HG02870 (cell line): ENCODE measurements around the gene UBE2E3.

Source experiments
- ATAC-seq: cut with Tn5 transposase; IDR thresholded peaks from one replicate; pipeline ENCODE4 v1.9.1; 2021; ENCODE audit warnings: mild to moderate bottlenecking, moderate library complexity; ENCODE audit not compliant: unreplicated experiment

UBE2E3 gene

GRCh38 chr2:180980106-180980942 lies at the start of gene UBE2E3:
UBE2E3 (plus strand) TSS chr2:180980605; CDS start chr2:180982043, 1,438 bp downstream.
- peak; percentile 60 for ATAC-seq

- no peak for ATAC-seq
These were observed 48.6 kb upstream of the UBE2E3 start for GRCh38 chr2:180931841-180932240.

- no peak for ATAC-seq
These were observed 47.1 kb upstream of the UBE2E3 start for GRCh38 chr2:180933332-180933731.

GRCh38 chr2:180934911-180935310 lies 45.5 kb upstream of the UBE2E3 start:
- ATAC-seq: no peak

- peak; percentile 78 for ATAC-seq
These were observed 42.9 kb upstream of the UBE2E3 start for GRCh38 chr2:180937480-180937879.

- peak; percentile 32 for ATAC-seq
These were observed 42.0 kb upstream of the UBE2E3 start for GRCh38 chr2:180938451-180938850.

- ATAC-seq: no peak
These were observed 37.1 kb upstream of the UBE2E3 start for GRCh38 chr2:180943275-180943674.

GRCh38 chr2:180944372-180944771 lies 36.0 kb upstream of the UBE2E3 start:
- ATAC-seq: no peak

- no peak for ATAC-seq
These were observed 33.2 kb upstream of the UBE2E3 start for GRCh38 chr2:180947208-180947689.

GRCh38 chr2:180949896-180950295 lies 30.5 kb upstream of the UBE2E3 start:
- no peak for ATAC-seq

- ATAC-seq: peak; percentile 90
These were observed 28.3 kb upstream of the UBE2E3 start for GRCh38 chr2:180952082-180952481.

GRCh38 chr2:180952731-180953336 lies 27.6 kb upstream of the UBE2E3 start:
- no peak for ATAC-seq

- no peak for ATAC-seq
These were observed 26.9 kb upstream of the UBE2E3 start for GRCh38 chr2:180953550-180953949.

GRCh38 chr2:180955101-180955500 lies 25.3 kb upstream of the UBE2E3 start:
- no peak for ATAC-seq

- ATAC-seq: no peak
These were observed 20.6 kb upstream of the UBE2E3 start for GRCh38 chr2:180959787-180960186.

- ATAC-seq: no peak
These were observed 19.4 kb upstream of the UBE2E3 start for GRCh38 chr2:180960982-180961381.

GRCh38 chr2:180962727-180963314 lies 17.6 kb upstream of the UBE2E3 start:
- no peak for ATAC-seq

GRCh38 chr2:180966378-180966777 lies 14.0 kb upstream of the UBE2E3 start:
- ATAC-seq: no peak

- ATAC-seq: no peak
These were observed 11.3 kb upstream of the UBE2E3 start for GRCh38 chr2:180969124-180969523.

GRCh38 chr2:180970016-180970415 lies 10.4 kb upstream of the UBE2E3 start:
- ATAC-seq: no peak

- ATAC-seq: no peak
These were observed 8.6 kb upstream of the UBE2E3 start for GRCh38 chr2:180971811-180972210.

- ATAC-seq: no peak
These were observed 4.8 kb upstream of the UBE2E3 start for GRCh38 chr2:180975585-180975984.
